HepG2 (cell line): ENCODE measurements around the gene WNK4. TPM values are rescaled to one million over a fixed set of nuclear protein-coding genes. Genes with fewer than 3 reads are reported as not detected.

Experiments used
- HDAC2 ChIP-seq: sonication (generic); formaldehyde crosslinking; IDR thresholded peaks from 2 replicates; pipeline ENCODE4 v1.4.0; 2020; ENCODE audit warnings: missing genetic modification reagents
- HNRNPLL ChIP-seq: fragments of 200-400 bp; formaldehyde crosslinking; IDR thresholded peaks from 2 replicates; pipeline ENCODE4 v1.6.1; 2017; ENCODE audit warnings: mild to moderate bottlenecking, low read depth, low read length; ENCODE audit not compliant: poor library complexity, severe bottlenecking
- IKZF4 ChIP-seq: sonication (generic); formaldehyde crosslinking; IDR thresholded peaks from 2 replicates; pipeline ENCODE4 v1.5.1; 2020; ENCODE audit warnings: borderline replicate concordance, mild to moderate bottlenecking, low read depth, missing genetic modification reagents; ENCODE audit errors: not compliant biosample characterization
- KAT8 ChIP-seq: IDR thresholded peaks from 2 replicates; pipeline ENCODE4 v1.6.1; 2016; ENCODE audit warnings: missing genetic modification reagents, missing compliant biosample characterization
- KIAA2018 ChIP-seq: sonication (generic); formaldehyde crosslinking; IDR thresholded peaks from 2 replicates; pipeline ENCODE4 v1.5.0; 2020; ENCODE audit warnings: mild to moderate bottlenecking, missing genetic modification reagents, borderline replicate concordance
- MED8 ChIP-seq: sonication (generic); formaldehyde crosslinking; IDR thresholded peaks from 2 replicates; pipeline ENCODE4 v1.8.1; 2023; ENCODE audit warnings: mild to moderate bottlenecking, missing genetic modification reagents; ENCODE audit not compliant: insufficient replicate concordance
- PRPF4 ChIP-seq: fragments of 200-400 bp; formaldehyde crosslinking; IDR thresholded peaks from 2 replicates; pipeline ENCODE4 v1.6.1; 2016; ENCODE audit warnings: low read length, low read depth; ENCODE audit not compliant: poor library complexity, severe bottlenecking
- SPEN ChIP-seq: sonication (generic); formaldehyde crosslinking; IDR thresholded peaks from 2 replicates; pipeline ENCODE4 v1.5.1; 2020; ENCODE audit warnings: low read depth, mild to moderate bottlenecking, missing genetic modification reagents
- SRSF4 ChIP-seq: fragments of 200-400 bp; formaldehyde crosslinking; IDR thresholded peaks from one replicate; pipeline ENCODE4 v1.6.1; 2018; ENCODE audit warnings: mild to moderate bottlenecking, low read depth, low read length, moderate library complexity; ENCODE audit not compliant: poor library complexity, severe bottlenecking
- TRAFD1 ChIP-seq: sonication (generic); formaldehyde crosslinking; IDR thresholded peaks from 2 replicates; pipeline ENCODE4 v1.5.1; 2020; ENCODE audit warnings: missing genetic modification reagents, mild to moderate bottlenecking, borderline replicate concordance
- ZBTB37 ChIP-seq: sonication (generic); formaldehyde crosslinking; IDR thresholded peaks from 2 replicates; pipeline ENCODE4 v1.4.0; 2020; ENCODE audit warnings: mild to moderate bottlenecking, missing genetic modification reagents
- ZBTB7B ChIP-seq: sonication (generic); formaldehyde crosslinking; IDR thresholded peaks from 2 replicates; pipeline ENCODE4 v1.4.0; 2020; ENCODE audit warnings: missing genetic modification reagents
- ZNF33B ChIP-seq: sonication (generic); formaldehyde crosslinking; IDR thresholded peaks from 2 replicates; pipeline ENCODE4 v1.5.1; 2020; ENCODE audit warnings: mild to moderate bottlenecking, missing genetic modification reagents
- ZNF430 ChIP-seq: sonication (generic); formaldehyde crosslinking; IDR thresholded peaks from 2 replicates; pipeline ENCODE4 v1.9.0; 2021; ENCODE audit warnings: mild to moderate bottlenecking, missing genetic modification reagents
- ZNF550 ChIP-seq: sonication (generic); formaldehyde crosslinking; IDR thresholded peaks from 2 replicates; pipeline ENCODE4 v1.4.0; 2020; ENCODE audit warnings: mild to moderate bottlenecking, missing genetic modification reagents, borderline replicate concordance
- polyA plus RNA-seq, 8 experiments: library from polyadenylated mRNA; depleted of rRNA in 3 of 8; stranded (reverse) in 7 of 8; unstranded in 1 of 8; fragments of >200 nt; fragmentation: Illumina TruSeq in 4 of 8; extraction: Trizol in 4 of 8; gene quantifications; 2 replicates each; pipeline versions ENCODE4 v1.2.1 to v1.2.3, GENCODE V29; 2011 to 2016; ENCODE audit warnings: low read depth in 4 of 8, missing spikeins in 1 of 8, mixed read lengths in 1 of 8; ENCODE audit not compliant: insufficient read depth in 1 of 8
- total RNA-seq, 5 experiments: library from RNA; depleted of rRNA; stranded (reverse); fragments of >200 nt; fragmentation: Illumina TruSeq; extraction: Trizol; gene quantifications; 2 replicates each; pipeline ENCODE4 v1.2.3, GENCODE V29; 2016; ENCODE audit warnings: low read depth in 1 of 5

WNK4 gene
- total and polyA plus RNA-seq, 2 of the 13 experiments (the other 11 are each of a cell fraction or from before 2014, with no cell fraction given) = 2.7 to 13.7 TPM

- peak; percentile 88 for TF ChIP-seq ZBTB7B (CRISPR knock-in tag)
- TF ChIP-seq KAT8 = peak; percentile 84
- TF ChIP-seq IKZF4 (CRISPR knock-in tag) = peak; percentile 41
- TF ChIP-seq ZNF33B (CRISPR knock-in tag) = no peak
- no peak for TF ChIP-seq TRAFD1 (CRISPR knock-in tag)
- TF ChIP-seq ZNF430 (CRISPR knock-in tag) = peak; percentile 39
- peak; percentile 26 for TF ChIP-seq HNRNPLL
- peak; percentile 71 for TF ChIP-seq SPEN (CRISPR knock-in tag)
- TF ChIP-seq SRSF4 = no peak
- peak; percentile 75; the same call in 1 of the 2 replicates for TF ChIP-seq ZBTB37
- TF ChIP-seq PRPF4 = no peak
- TF ChIP-seq MED8 (CRISPR knock-in tag) = peak; percentile 87
- no peak for TF ChIP-seq KIAA2018 (CRISPR knock-in tag)
- TF ChIP-seq HDAC2 (CRISPR knock-in tag) = peak; percentile 88
- TF ChIP-seq ZNF550 (CRISPR knock-in tag) = no peak
Measured at GRCh38 chr17:42779936-42780850, at the start of gene WNK4 (continued).
